Measurements from ENCODE around the gene TRPM2.

DNA sequence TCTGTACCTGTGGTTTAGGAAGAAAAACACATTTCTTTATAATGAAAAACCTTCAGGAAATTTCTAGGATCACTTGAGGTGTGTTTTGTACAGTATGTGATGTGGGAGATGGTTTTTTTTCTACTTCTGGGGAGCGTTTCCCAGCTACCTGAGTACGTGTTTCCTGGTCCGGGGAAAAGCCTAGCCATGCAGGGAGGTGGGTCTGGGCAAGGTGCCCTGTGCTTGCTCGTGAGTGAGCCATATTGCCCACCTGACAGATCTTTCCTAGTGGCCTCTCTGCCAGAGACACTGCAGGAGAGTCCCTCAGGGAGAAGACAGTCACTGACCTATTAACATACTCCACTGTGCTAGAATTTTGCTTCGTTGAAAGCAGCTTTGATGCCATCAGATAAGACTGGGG, 41.3 kb downstream of the TRPM2 start:
- TF ChIP-seq TBP (IDR thresholded peaks at IDR 0.05; ENCODE audit: low read depth, low read length): no peak
- TF ChIP-seq, protein P1, sequence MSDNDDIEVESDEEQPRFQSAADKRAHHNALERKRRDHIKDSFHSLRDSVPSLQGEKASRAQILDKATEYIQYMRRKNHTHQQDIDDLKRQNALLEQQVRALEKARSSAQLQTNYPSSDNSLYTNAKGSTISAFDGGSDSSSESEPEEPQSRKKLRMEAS (IDR thresholded peaks at IDR 0.05): no peak
- no peak for TF ChIP-seq CTCF (IDR thresholded peaks at IDR 0.05; ENCODE audit: control extremely low read depth in 1 of 3, insufficient read depth in 1 of 3, low read depth in 1 of 3, low read length in 3 of 3)
- TF ChIP-seq BACH1 (IDR thresholded peaks at IDR 0.05; ENCODE audit: low read length): no peak
- no peak for TF ChIP-seq EZH2 (IDR thresholded peaks at IDR 0.05; ENCODE audit: low read depth, low read length, severe bottlenecking)
- no peak for TF ChIP-seq SUZ12 (IDR thresholded peaks at IDR 0.05; ENCODE audit: low read length)
- TF ChIP-seq, protein P2, sequence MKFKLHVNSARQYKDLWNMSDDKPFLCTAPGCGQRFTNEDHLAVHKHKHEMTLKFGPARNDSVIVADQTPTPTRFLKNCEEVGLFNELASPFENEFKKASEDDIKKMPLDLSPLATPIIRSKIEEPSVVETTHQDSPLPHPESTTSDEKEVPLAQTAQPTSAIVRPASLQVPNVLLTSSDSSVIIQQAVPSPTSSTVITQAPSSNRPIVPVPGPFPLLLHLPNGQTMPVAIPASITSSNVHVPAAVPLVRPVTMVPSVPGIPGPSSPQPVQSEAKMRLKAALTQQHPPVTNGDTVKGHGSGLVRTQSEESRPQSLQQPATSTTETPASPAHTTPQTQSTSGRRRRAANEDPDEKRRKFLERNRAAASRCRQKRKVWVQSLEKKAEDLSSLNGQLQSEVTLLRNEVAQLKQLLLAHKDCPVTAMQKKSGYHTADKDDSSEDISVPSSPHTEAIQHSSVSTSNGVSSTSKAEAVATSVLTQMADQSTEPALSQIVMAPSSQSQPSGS (IDR thresholded peaks at IDR 0.05; ENCODE audit: low read length): no peak
- no peak for TF ChIP-seq EP300 (IDR thresholded peaks at IDR 0.05; ENCODE audit: borderline replicate concordance in 1 of 2, low read depth in 2 of 2, low read length in 2 of 2)
- no peak for TF ChIP-seq RFX5 (IDR thresholded peaks at IDR 0.05; ENCODE audit: borderline replicate concordance, low read depth, low read length)

All from H1 (cell line).